Prostate gland (tissue), 2 donors: ENCODE data around the gene RYR3. TPM values are rescaled to one million over a fixed set of nuclear protein-coding genes. Genes with fewer than 3 reads are reported as not detected.

ENCODE experiments used
- DNase-seq: peaks from one replicate; pipeline ENCODE4 v3.0.0-alpha.2; 2019; ENCODE audit warnings: low spot score
- H3K27ac ChIP-seq, 2 donors: fragments of 200-600 bp; sonication (generic); 2 replicates each; pipeline ENCODE4 v1.5.1; 2017 to 2019
- H3K27me3 ChIP-seq: fragments of 200-600 bp; sonication (generic); replicated peaks from 2 replicates; pipeline ENCODE4 v1.5.1; 2019; ENCODE audit not compliant: insufficient read depth
- H3K36me3 ChIP-seq, 2 donors: fragments of 200-600 bp; sonication (generic); 1 replicate in 1 of 2; 2 replicates in 1 of 2; pipeline versions ENCODE4 v1.5.1 to v1.8.1; 2017 to 2019
- H3K4me1 ChIP-seq: fragments of 200-600 bp; sonication (generic); replicated peaks from 2 replicates; pipeline ENCODE4 v1.5.1; 2019
- H3K4me3 ChIP-seq, 2 donors: fragments of 200-600 bp; sonication (generic); 2 replicates each; pipeline ENCODE4 v1.5.1; 2017 to 2019
- H3K9me3 ChIP-seq: fragments of 200-600 bp; sonication (generic); 2 replicates; pipeline ENCODE4 v1.5.1; 2017
- POLR2A ChIP-seq: fragments of 450-650 bp; IDR thresholded peaks from one replicate; pipeline ENCODE4 v1.6.1; 2016; ENCODE audit warnings: antibody characterized with exemption, mild to moderate bottlenecking
- POLR2AphosphoS5 ChIP-seq: sonication (generic); formaldehyde crosslinking; IDR thresholded peaks from one replicate; pipeline ENCODE4 v1.6.1; 2017; ENCODE audit warnings: antibody characterized with exemption
- WGBS: methylation state at CpG from one replicate; pipeline ENCODE4 v1.1.5; 2018; 5-methylcytosine and 5-hydroxymethylcytosine counted together
- intact Hi-C: fragments of 100-400 bp; cut with DNase I; formaldehyde crosslinking; loops from one replicate; pipeline ENCODE4 v1.14.2; 2022
- total RNA-seq, 2 donors: library from RNA; depleted of rRNA; stranded (reverse); fragments of >200 nt; gene quantifications; one replicate each; pipeline ENCODE4 v1.1.0, GENCODE V29; 2016
- TF ChIP-seq, protein P1 (sequence below), 4 experiments: fragments of 200-600 bp in 2 of 4; fragments of 450-650 bp in 2 of 4; sonication (generic) in 2 of 4; IDR thresholded peaks; 1 replicate in 3 of 4; 2 replicates in 1 of 4; pipeline ENCODE4 v1.5.1; 2016 to 2019; ENCODE audit warnings: antibody characterized with exemption in 4 of 4, mild to moderate bottlenecking in 2 of 4, moderate library complexity in 2 of 4

Gene RYR3
- total RNA-seq, 2 donors from 2014 or later, result 0.41 to 2.3 TPM

DNA sequence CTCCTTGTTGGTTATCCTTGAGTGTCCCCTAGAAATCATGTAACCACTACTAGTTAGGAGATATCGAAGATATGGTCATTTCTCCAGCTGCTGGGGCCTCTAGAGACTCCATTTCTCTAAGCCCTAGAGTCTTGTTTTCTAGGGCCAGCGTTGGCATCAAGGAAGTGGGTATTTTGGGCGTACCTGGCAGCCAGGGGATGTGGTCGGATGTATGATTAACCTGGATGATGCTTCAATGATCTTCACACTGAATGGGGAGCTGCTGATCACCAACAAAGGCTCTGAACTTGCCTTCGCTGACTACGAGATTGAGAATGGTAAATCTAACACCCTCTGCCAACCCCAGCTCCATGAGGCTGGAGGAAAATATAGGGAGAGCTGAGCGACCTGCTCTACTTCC, 325.5 kb downstream of the RYR3 start:
- Histone ChIP-seq H3K4me1 (no peaks in the 10 kb centered on the region), H3K27ac (no peak overlapping the region), H3K36me3 (no peaks in the 10 kb centered on the region), H3K4me3 (no peak overlapping the region), H3K27me3 (no peaks in the 10 kb centered on the region), H3K9me3 (no peaks in the 10 kb centered on the region)
- TF ChIP-seq, protein P1, sequence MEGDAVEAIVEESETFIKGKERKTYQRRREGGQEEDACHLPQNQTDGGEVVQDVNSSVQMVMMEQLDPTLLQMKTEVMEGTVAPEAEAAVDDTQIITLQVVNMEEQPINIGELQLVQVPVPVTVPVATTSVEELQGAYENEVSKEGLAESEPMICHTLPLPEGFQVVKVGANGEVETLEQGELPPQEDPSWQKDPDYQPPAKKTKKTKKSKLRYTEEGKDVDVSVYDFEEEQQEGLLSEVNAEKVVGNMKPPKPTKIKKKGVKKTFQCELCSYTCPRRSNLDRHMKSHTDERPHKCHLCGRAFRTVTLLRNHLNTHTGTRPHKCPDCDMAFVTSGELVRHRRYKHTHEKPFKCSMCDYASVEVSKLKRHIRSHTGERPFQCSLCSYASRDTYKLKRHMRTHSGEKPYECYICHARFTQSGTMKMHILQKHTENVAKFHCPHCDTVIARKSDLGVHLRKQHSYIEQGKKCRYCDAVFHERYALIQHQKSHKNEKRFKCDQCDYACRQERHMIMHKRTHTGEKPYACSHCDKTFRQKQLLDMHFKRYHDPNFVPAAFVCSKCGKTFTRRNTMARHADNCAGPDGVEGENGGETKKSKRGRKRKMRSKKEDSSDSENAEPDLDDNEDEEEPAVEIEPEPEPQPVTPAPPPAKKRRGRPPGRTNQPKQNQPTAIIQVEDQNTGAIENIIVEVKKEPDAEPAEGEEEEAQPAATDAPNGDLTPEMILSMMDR (IDR thresholded peaks at IDR 0.05), result no peak
- TF ChIP-seq POLR2AphosphoS5 (no peak), POLR2A (no peak)
- intact Hi-C loops, result no loop called here
- no peak for DNase-seq
- WGBS, result 83% methylated on average over 7 of the region's 7 CpGs

DNA sequence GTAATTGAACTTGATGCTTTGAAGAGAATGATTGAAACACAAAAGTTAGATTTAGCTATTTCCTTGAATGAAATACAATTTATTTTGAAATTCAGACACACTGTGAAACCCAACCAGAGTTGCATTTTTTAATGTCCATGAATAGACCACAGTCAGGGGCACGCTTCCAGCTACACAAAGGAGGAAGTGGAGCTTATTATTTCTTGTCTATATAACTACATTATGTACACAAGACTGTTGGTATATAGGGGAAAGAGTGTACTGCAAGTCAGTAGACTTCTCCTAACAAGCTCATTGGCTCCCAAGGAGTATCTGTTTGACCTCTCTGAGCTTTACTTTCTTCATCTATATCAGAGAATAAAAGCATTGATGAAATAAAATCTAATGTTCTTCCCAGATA, 326.2 kb downstream of the RYR3 start:
- no peaks in the 10 kb centered on the region for H3K9me3 ChIP-seq
- no peak for DNase-seq
- no peaks in the 10 kb centered on the region for H3K27me3 ChIP-seq
- H3K27ac ChIP-seq, result no peak overlapping the region
- no peaks in the 10 kb centered on the region for H3K4me1 ChIP-seq
- 50% methylated on average over 1 of the region's 1 CpG for WGBS
- intact Hi-C loops, result no loop called here
- no peaks in the 10 kb centered on the region for H3K36me3 ChIP-seq
- H3K4me3 ChIP-seq, result no peak overlapping the region
- TF ChIP-seq, protein P1 (IDR thresholded peaks at IDR 0.05), result no peak
- no peak for TF ChIP-seq POLR2AphosphoS5
- TF ChIP-seq POLR2A, result no peak

DNA sequence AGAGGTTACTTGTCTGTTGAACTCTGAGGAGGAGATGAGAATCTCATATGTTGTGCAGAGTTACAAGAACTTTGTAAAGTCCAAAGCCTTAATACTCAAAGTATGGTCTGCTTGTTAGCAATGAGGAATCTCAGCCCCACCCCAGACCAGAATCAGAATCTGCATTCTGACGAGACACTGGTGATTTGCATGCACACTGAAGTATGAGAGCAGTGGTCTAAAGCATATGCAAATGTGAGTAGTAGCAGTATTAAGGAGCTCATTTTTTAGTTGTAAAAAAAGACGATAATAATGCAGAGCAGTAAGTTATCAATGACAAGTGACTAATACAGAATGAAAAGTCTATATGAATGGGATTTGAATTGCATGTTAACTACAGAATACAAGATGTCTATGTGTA, 327.7 kb downstream of the RYR3 start:
- intact Hi-C loops, result no loop called here
- H3K4me1 ChIP-seq, result no peaks in the 10 kb centered on the region
- DNase-seq, result no peak
- H3K27me3 ChIP-seq, result no peaks in the 10 kb centered on the region
- TF ChIP-seq POLR2AphosphoS5 (no peak), POLR2A (no peak)
- TF ChIP-seq, protein P1 (IDR thresholded peaks at IDR 0.05), result no peak
- WGBS, result 87% methylated on average over 2 of the region's 2 CpGs
- H3K9me3 ChIP-seq, result no peaks in the 10 kb centered on the region
- no peaks in the 10 kb centered on the region for H3K36me3 ChIP-seq
- H3K4me3 ChIP-seq, result no peak overlapping the region
- no peak overlapping the region for H3K27ac ChIP-seq

DNA sequence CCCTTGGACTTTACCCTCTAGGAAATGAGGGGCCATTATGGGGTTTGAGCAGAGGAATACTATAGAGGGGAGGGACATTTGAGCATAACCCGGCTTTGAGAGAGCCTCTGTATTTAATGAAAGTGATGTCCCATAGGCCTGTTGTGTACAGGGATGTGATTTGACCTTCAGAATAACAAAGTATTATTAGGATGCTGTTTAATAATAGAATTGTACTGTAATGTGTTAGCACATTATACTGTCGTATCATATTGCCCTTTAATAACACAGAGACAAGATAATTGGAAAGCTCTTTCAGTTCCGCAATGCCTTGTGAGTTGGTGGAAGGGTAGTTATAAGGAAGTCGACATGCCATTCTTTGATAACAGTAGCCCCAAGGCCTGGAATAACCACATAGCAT, 328.3 kb downstream of the RYR3 start:
- H3K27me3 ChIP-seq, result no peaks in the 10 kb centered on the region
- no peak overlapping the region for H3K27ac ChIP-seq
- intact Hi-C loops, result no loop called here
- no peaks in the 10 kb centered on the region for H3K36me3 ChIP-seq
- no peak overlapping the region for H3K4me3 ChIP-seq
- no peaks in the 10 kb centered on the region for H3K4me1 ChIP-seq
- TF ChIP-seq, protein P1 (IDR thresholded peaks at IDR 0.05), result no peak
- TF ChIP-seq POLR2AphosphoS5, result no peak
- TF ChIP-seq POLR2A, result no peak
- WGBS, result 79% methylated on average over 4 of the region's 4 CpGs
- H3K9me3 ChIP-seq, result no peaks in the 10 kb centered on the region
- DNase-seq, result no peak

DNA sequence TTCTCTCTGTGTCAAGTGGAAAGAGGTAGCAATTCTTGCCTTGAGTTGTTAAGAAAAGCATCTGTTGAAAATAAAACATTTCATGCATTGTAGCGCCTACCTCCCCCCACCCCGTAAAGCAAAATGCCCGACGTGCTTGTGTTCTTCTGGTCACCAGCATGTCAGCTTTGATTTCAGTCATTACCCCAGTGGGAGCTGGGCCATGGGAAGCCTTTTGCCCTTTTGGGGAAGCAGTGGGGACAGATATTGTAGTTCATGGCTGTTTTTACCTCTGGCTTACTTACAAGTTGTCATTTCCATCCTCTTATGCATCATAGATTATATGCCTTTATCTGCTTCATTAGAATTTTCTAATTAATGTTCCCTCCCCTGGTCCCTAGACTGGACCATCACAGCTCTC, 328.7 kb downstream of the RYR3 start:
- Histone ChIP-seq H3K4me1 (no peaks in the 10 kb centered on the region), H3K27me3 (no peaks in the 10 kb centered on the region), H3K27ac (no peak overlapping the region), H3K9me3 (no peaks in the 10 kb centered on the region), H3K36me3 (no peaks in the 10 kb centered on the region), H3K4me3 (no peak overlapping the region)
- TF ChIP-seq, protein P1 (IDR thresholded peaks at IDR 0.05), result no peak
- TF ChIP-seq POLR2AphosphoS5 (no peak), POLR2A (no peak)
- intact Hi-C loops, result no loop called here
- DNase-seq, result no peak
- WGBS, result 68% methylated on average over 4 of the region's 4 CpGs
